ENCODE data around the gene POLG. TPM values are rescaled to one million over a fixed set of nuclear protein-coding genes. Genes with fewer than 3 reads are reported as not detected.

Gene POLG
- total and polyA plus RNA-seq, 7 experiments from 2014 or later: 24.0 to 136 (median 128) TPM

DNA sequence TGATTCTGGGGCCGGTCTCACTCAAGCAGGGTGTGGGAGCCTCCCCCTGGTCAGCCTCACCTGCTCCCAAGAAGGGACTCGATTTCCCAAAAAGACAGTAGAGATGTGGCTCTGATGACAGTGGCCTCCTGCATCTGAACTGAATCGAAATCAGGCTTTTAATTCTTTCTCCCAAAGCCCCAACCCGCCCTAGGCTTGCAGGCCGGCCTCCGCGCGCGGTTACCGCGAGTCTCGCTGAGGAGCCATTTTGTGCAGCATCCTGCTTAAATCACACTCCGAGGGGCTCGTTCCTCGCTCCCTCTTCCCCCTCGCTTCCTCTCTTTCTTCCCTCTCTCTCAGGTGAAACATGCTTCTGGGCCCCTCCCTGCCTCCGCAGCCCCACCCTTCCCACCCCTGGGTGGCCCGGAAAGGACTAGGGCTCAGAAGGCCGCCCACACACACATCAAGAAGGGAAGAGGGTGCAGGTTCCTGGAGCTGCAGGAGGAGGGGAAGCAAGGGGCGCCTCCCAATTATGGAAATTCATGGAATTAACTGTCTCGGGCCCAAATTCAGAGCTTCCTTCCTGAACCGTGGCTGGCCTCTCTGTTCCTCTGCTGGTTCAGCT lies 30.9 kb upstream of the POLG start:
- H3K36me3 ChIP-seq (ENCODE audit: control insufficient read depth in 2 of 3, insufficient read depth in 3 of 3, low read length in 3 of 3): no peaks in the 10 kb centered on the region
- H3K27me3 ChIP-seq (ENCODE audit: control insufficient read depth in 2 of 2, insufficient read depth in 2 of 2, low read length in 2 of 2): peaks cover 5 to 22% of the 10 kb centered on the region in 2 donors
- H3K27ac ChIP-seq (ENCODE audit: low read depth, low read length): no peak overlapping the region
- no peak for DNase-seq
- POLR2A ChIA-PET: no interaction called here
- peaks cover 0 to 5% of the 10 kb centered on the region in 2 donors for H3K4me1 ChIP-seq (ENCODE audit: control insufficient read depth in 2 of 2, insufficient read depth in 2 of 2, low read length in 2 of 2)
- intact Hi-C loops (cut with micrococcal nuclease): no loop called here
- H3K9me3 ChIP-seq (ENCODE audit: control insufficient read depth in 2 of 3, low read length in 3 of 3): no peaks in the 10 kb centered on the region
- Mint-ChIP-seq H3K36me3 (peaks cover 0 to 6% (median 0%) of the 10 kb centered on the region in 5 donors), H3K9me3 (peaks cover 0 to 5% (median 0%) of the 10 kb centered on the region in 11 donors), H3K4me1 (peaks cover 6 to 36% (median 26%) of the 10 kb centered on the region in 7 donors), H3K4me3 (peak overlapping the region in 1 of 10 donors; percentile 17), H3K27ac (no peak overlapping the region), H3K27me3 (peaks cover 65 to 88% (median 75%) of the 10 kb centered on the region in 5 donors)
- CTCF ChIA-PET: interaction anchor here (0.6 kb wide), 1 partner anchor 236 kb away, joined by 4 read pairs; no protein-coding TSS in a partner anchor
- no peak for ATAC-seq
- H3K4me3 ChIP-seq (ENCODE audit: low read length): no peak overlapping the region

DNA sequence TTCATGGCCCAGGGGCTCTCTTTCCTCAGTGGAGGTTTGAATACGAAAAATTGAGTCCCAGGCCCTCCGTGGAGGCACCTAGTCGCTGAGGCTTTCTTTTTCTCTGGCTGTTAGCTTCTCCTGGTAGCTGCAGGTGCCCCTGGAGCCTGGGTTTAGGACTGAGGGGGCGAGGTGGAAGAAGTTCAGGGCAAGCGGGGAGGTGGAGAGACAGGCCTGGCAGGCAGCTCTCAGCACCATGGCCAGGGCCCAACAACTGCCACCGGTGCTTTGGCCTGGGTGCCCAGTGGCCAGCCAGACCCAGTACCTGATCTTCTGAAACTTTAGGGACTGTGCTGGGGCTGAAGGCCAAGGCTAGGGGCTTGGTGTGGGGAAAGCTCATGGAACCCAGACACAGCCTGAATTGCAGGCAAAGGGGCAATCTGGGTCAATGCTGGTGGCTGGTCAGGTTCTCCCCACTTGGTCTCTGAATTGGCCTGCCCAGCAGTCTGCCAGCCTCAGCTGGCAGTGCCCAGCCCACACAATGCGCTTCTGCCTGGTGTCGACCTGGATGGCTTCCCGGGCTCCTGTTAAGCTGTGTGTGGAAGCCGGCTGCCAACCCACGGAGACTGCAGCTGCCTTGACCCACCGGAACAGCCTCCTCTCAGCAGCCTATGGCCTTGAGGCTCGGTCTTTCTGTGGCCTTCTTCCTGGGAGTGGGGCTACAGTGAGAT lies 30.3 kb upstream of the POLG start:
- Histone ChIP-seq H3K4me3 (ENCODE audit: low read length) (no peak overlapping the region), H3K36me3 (ENCODE audit: control insufficient read depth in 2 of 3, insufficient read depth in 3 of 3, low read length in 3 of 3) (no peaks in the 10 kb centered on the region), H3K27ac (ENCODE audit: low read depth, low read length) (no peak overlapping the region), H3K9me3 (ENCODE audit: control insufficient read depth in 2 of 3, low read length in 3 of 3) (no peaks in the 10 kb centered on the region), H3K27me3 (ENCODE audit: control insufficient read depth in 2 of 2, insufficient read depth in 2 of 2, low read length in 2 of 2) (peaks cover 5 to 25% of the 10 kb centered on the region in 2 donors), H3K4me1 (ENCODE audit: control insufficient read depth in 2 of 2, insufficient read depth in 2 of 2, low read length in 2 of 2) (peaks cover 0 to 5% of the 10 kb centered on the region in 2 donors)
- H3K4me3 Mint-ChIP-seq: no peak overlapping the region
- intact Hi-C loops (cut with micrococcal nuclease): no loop called here
- POLR2A ChIA-PET: no interaction called here
- H3K27me3 Mint-ChIP-seq: peaks cover 66 to 87% (median 76%) of the 10 kb centered on the region in 5 donors
- no peak overlapping the region for H3K27ac Mint-ChIP-seq
- ATAC-seq (no peak), DNase-seq (no peak)
- CTCF ChIA-PET: interaction anchor here (0.6 kb wide), 1 partner anchor 235 kb away, joined by 4 read pairs; no protein-coding TSS in a partner anchor
- H3K36me3 Mint-ChIP-seq: peaks cover 0 to 6% (median 0%) of the 10 kb centered on the region in 5 donors
- H3K9me3 Mint-ChIP-seq: peaks cover 0 to 5% (median 0%) of the 10 kb centered on the region in 11 donors
- H3K4me1 Mint-ChIP-seq: peaks cover 6 to 35% (median 27%) of the 10 kb centered on the region in 7 donors

- H3K36me3 Mint-ChIP-seq: peaks cover 0 to 6% (median 0%) of the 10 kb centered on the region in 5 donors
- CTCF ChIA-PET: interaction anchor here (0.8 kb wide), 1 partner anchor 10 kb away, joined by 3 read pairs; no protein-coding TSS in a partner anchor
- H3K4me1 Mint-ChIP-seq: peaks cover 6 to 31% (median 29%) of the 10 kb centered on the region in 7 donors
- Histone ChIP-seq H3K9me3 (ENCODE audit: control insufficient read depth in 2 of 3, low read length in 3 of 3) (no peaks in the 10 kb centered on the region), H3K27ac (ENCODE audit: low read depth, low read length) (no peak overlapping the region), H3K4me3 (ENCODE audit: low read length) (no peak overlapping the region), H3K36me3 (ENCODE audit: control insufficient read depth in 2 of 3, insufficient read depth in 3 of 3, low read length in 3 of 3) (no peaks in the 10 kb centered on the region), H3K27me3 (ENCODE audit: control insufficient read depth in 2 of 2, insufficient read depth in 2 of 2, low read length in 2 of 2) (peaks cover 5 to 30% of the 10 kb centered on the region in 2 donors), H3K4me1 (ENCODE audit: control insufficient read depth in 2 of 2, insufficient read depth in 2 of 2, low read length in 2 of 2) (peaks cover 0 to 6% of the 10 kb centered on the region in 2 donors)
- POLR2A ChIA-PET: no interaction called here
- peaks cover 70 to 87% (median 74%) of the 10 kb centered on the region in 5 donors for H3K27me3 Mint-ChIP-seq
- intact Hi-C loops (cut with micrococcal nuclease): no loop called here
- H3K4me3 Mint-ChIP-seq: no peak overlapping the region
- DNase-seq (no peak), ATAC-seq (peak; percentile 28)
- no peak overlapping the region for H3K27ac Mint-ChIP-seq
- H3K9me3 Mint-ChIP-seq: peaks cover 0 to 5% (median 0%) of the 10 kb centered on the region in 11 donors
These were observed 29.7 kb upstream of the POLG start for GRCh38 chr15:89364341-89364740.

DNA sequence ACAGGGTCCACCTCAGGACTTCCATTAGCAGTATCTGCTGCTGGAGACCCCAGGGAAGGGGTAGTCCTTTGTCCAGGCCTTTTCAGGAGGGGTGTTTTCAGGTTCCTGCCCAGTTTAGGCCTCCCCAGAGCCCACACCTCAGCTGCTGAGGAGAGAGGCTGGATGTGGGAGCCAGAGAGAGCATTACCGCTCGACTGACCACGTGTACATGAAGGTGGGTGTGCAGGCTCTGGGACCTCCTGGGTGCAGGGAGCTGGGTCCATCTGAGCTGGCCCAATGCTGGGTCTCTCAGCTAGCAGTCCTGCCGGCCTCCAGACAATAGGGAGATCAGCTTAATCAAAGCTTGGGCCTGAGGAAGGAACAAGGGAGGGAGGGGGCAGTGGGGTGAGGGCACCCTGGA lies 29.1 kb upstream of the POLG start:
- peak overlapping the region in 1 of 10 donors; percentile 54 for H3K4me3 Mint-ChIP-seq
- H3K9me3 Mint-ChIP-seq: peaks cover 0 to 5% (median 0%) of the 10 kb centered on the region in 11 donors
- no peak overlapping the region for H3K27ac Mint-ChIP-seq
- no peak overlapping the region for H3K27ac ChIP-seq (ENCODE audit: low read depth, low read length)
- peaks cover 5 to 31% of the 10 kb centered on the region in 2 donors for H3K27me3 ChIP-seq (ENCODE audit: control insufficient read depth in 2 of 2, insufficient read depth in 2 of 2, low read length in 2 of 2)
- no peaks in the 10 kb centered on the region for H3K36me3 ChIP-seq (ENCODE audit: control insufficient read depth in 2 of 3, insufficient read depth in 3 of 3, low read length in 3 of 3)
- H3K4me3 ChIP-seq (ENCODE audit: low read length): no peak overlapping the region
- H3K36me3 Mint-ChIP-seq: peaks cover 0 to 6% (median 0%) of the 10 kb centered on the region in 5 donors
- H3K9me3 ChIP-seq (ENCODE audit: control insufficient read depth in 2 of 3, low read length in 3 of 3): no peaks in the 10 kb centered on the region
- intact Hi-C loops (cut with micrococcal nuclease): no loop called here
- ChIA-PET CTCF (interaction anchor here (0.8 kb wide), 1 partner anchor 9 kb away, joined by 3 read pairs; no protein-coding TSS in a partner anchor), POLR2A (no interaction called here)
- peaks cover 4 to 10% of the 10 kb centered on the region in 2 donors for H3K4me1 ChIP-seq (ENCODE audit: control insufficient read depth in 2 of 2, insufficient read depth in 2 of 2, low read length in 2 of 2)
- no peak for ATAC-seq
- peaks cover 6 to 30% (median 26%) of the 10 kb centered on the region in 7 donors for H3K4me1 Mint-ChIP-seq
- DNase-seq: no peak
- H3K27me3 Mint-ChIP-seq: peaks cover 66 to 84% (median 70%) of the 10 kb centered on the region in 5 donors

DNA sequence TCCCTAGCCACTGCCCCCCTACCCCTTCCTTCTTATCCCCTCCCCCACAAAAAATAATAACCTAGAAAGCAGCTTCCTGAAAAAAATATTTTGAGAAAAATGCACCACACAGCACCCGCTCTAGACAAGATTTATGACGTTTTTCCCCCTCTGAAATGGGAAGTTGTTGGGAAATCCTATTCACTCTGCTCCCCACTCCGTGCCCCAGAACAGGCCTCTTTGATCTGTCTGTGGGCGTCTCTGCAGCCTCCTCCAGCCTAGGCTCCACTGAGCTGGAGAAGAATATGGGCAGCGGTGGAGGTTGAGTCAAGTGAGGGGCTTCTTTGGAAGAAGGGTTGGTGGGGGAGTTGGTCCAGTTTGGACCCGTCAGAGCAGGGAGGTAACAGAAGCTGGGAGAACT lies 28.5 kb upstream of the POLG start:
- Histone ChIP-seq H3K4me1 (ENCODE audit: control insufficient read depth in 2 of 2, insufficient read depth in 2 of 2, low read length in 2 of 2) (peaks cover 4 to 10% of the 10 kb centered on the region in 2 donors), H3K4me3 (ENCODE audit: low read length) (no peak overlapping the region), H3K27me3 (ENCODE audit: control insufficient read depth in 2 of 2, insufficient read depth in 2 of 2, low read length in 2 of 2) (peaks cover 5 to 31% of the 10 kb centered on the region in 2 donors), H3K9me3 (ENCODE audit: control insufficient read depth in 2 of 3, low read length in 3 of 3) (no peaks in the 10 kb centered on the region), H3K27ac (ENCODE audit: low read depth, low read length) (no peak overlapping the region), H3K36me3 (ENCODE audit: control insufficient read depth in 2 of 3, insufficient read depth in 3 of 3, low read length in 3 of 3) (no peaks in the 10 kb centered on the region)
- CTCF ChIA-PET: no interaction called here
- ATAC-seq (no peak), DNase-seq (no peak)
- Mint-ChIP-seq H3K4me3 (peak overlapping the region in 5 of 10 donors; percentile 26 to 54 (median 39)), H3K4me1 (peaks cover 6 to 36% (median 26%) of the 10 kb centered on the region in 7 donors), H3K27me3 (peaks cover 66 to 84% (median 71%) of the 10 kb centered on the region in 5 donors), H3K27ac (peak overlapping the region in 1 of 9 donors; percentile 55), H3K9me3 (peaks cover 0 to 5% (median 0%) of the 10 kb centered on the region in 11 donors), H3K36me3 (peaks cover 0 to 6% (median 0%) of the 10 kb centered on the region in 5 donors)
- intact Hi-C loops (cut with micrococcal nuclease): no loop called here
- POLR2A ChIA-PET: no interaction called here

- Mint-ChIP-seq H3K27ac (no peak overlapping the region), H3K4me1 (peaks cover 6 to 36% (median 26%) of the 10 kb centered on the region in 7 donors), H3K27me3 (peaks cover 67 to 88% (median 78%) of the 10 kb centered on the region in 5 donors), H3K36me3 (peaks cover 0 to 6% (median 0%) of the 10 kb centered on the region in 5 donors), H3K4me3 (peak overlapping the region in 2 of 10 donors; percentile 39 to 66), H3K9me3 (peaks cover 0 to 5% (median 0%) of the 10 kb centered on the region in 11 donors)
- no peak overlapping the region for H3K27ac ChIP-seq (ENCODE audit: low read depth, low read length)
- ATAC-seq (no peak), DNase-seq (no peak)
- no peak overlapping the region for H3K4me3 ChIP-seq (ENCODE audit: low read length)
- intact Hi-C loops (cut with micrococcal nuclease): no loop called here
- H3K9me3 ChIP-seq (ENCODE audit: control insufficient read depth in 2 of 3, low read length in 3 of 3): no peaks in the 10 kb centered on the region
- H3K27me3 ChIP-seq (ENCODE audit: control insufficient read depth in 2 of 2, insufficient read depth in 2 of 2, low read length in 2 of 2): peaks cover 5 to 33% of the 10 kb centered on the region in 2 donors
- ChIA-PET CTCF (interaction anchor here (0.6 kb wide), 1 partner anchor 66 kb away, joined by 3 read pairs; no protein-coding TSS in a partner anchor), POLR2A (no interaction called here)
- peaks cover 4 to 10% of the 10 kb centered on the region in 2 donors for H3K4me1 ChIP-seq (ENCODE audit: control insufficient read depth in 2 of 2, insufficient read depth in 2 of 2, low read length in 2 of 2)
- H3K36me3 ChIP-seq (ENCODE audit: control insufficient read depth in 2 of 3, insufficient read depth in 3 of 3, low read length in 3 of 3): no peaks in the 10 kb centered on the region
These were observed 27.8 kb upstream of the POLG start for GRCh38 chr15:89362203-89363101.
